HepG2 (cell line): Measurements from ENCODE around the gene TRIM7. TPM values are rescaled to one million over a fixed set of nuclear protein-coding genes. Genes with fewer than 3 reads are reported as not detected.
A peak's percentile ranks its signal among the peaks of the same experiment; 100 is the strongest.

Experiments
- AKNA ChIP-seq: sonication (generic); formaldehyde crosslinking; IDR thresholded peaks from 2 replicates; pipeline ENCODE4 v1.4.0; 2020; ENCODE audit warnings: missing genetic modification reagents, borderline replicate concordance
- HOXA9 ChIP-seq: sonication (generic); formaldehyde crosslinking; IDR thresholded peaks from 2 replicates; pipeline ENCODE4 v1.8.1; 2022; ENCODE audit warnings: missing genetic modification reagents, mild to moderate bottlenecking, moderate library complexity, borderline replicate concordance
- IKZF4 ChIP-seq: sonication (generic); formaldehyde crosslinking; IDR thresholded peaks from 2 replicates; pipeline ENCODE4 v1.5.1; 2020; ENCODE audit warnings: borderline replicate concordance, mild to moderate bottlenecking, low read depth, missing genetic modification reagents; ENCODE audit errors: not compliant biosample characterization
- KDM5A ChIP-seq: fragments of 200-600 bp; sonication (generic); IDR thresholded peaks from 2 replicates; pipeline ENCODE4 v1.7.0; 2018; ENCODE audit warnings: antibody characterized with exemption, mild to moderate bottlenecking, low read length, borderline replicate concordance
- SRSF4 ChIP-seq: fragments of 200-400 bp; formaldehyde crosslinking; IDR thresholded peaks from one replicate; pipeline ENCODE4 v1.6.1; 2018; ENCODE audit warnings: mild to moderate bottlenecking, low read depth, low read length, moderate library complexity; ENCODE audit not compliant: poor library complexity, severe bottlenecking
- TBP ChIP-seq: sonication (generic); formaldehyde crosslinking; IDR thresholded peaks from 2 replicates; pipeline ENCODE4 v1.5.0; 2020; ENCODE audit warnings: missing genetic modification reagents
- TEAD2 ChIP-seq: sonication (generic); formaldehyde crosslinking; IDR thresholded peaks from 2 replicates; pipeline ENCODE4 v1.9.0; 2021; ENCODE audit warnings: missing genetic modification reagents
- ZNF234 ChIP-seq: sonication (generic); formaldehyde crosslinking; conservative IDR thresholded peaks from 2 replicates; pipeline ENCODE4 v1.5.1; 2020; ENCODE audit warnings: mild to moderate bottlenecking, missing genetic modification reagents
- ZNF263 ChIP-seq: sonication (generic); formaldehyde crosslinking; IDR thresholded peaks from 2 replicates; pipeline ENCODE4 v1.4.0; 2020; ENCODE audit warnings: missing genetic modification reagents
- ZNF292 ChIP-seq: sonication (generic); formaldehyde crosslinking; IDR thresholded peaks from 2 replicates; pipeline ENCODE4 v1.8.1; 2022; ENCODE audit warnings: mild to moderate bottlenecking, low read depth, missing genetic modification reagents, borderline replicate concordance
- ZNF775 ChIP-seq: sonication (generic); formaldehyde crosslinking; IDR thresholded peaks from 2 replicates; pipeline ENCODE4 v1.4.0; 2020; ENCODE audit warnings: missing genetic modification reagents, mild to moderate bottlenecking, moderate library complexity, borderline replicate concordance
- polyA plus RNA-seq, 8 experiments: library from polyadenylated mRNA; depleted of rRNA in 3 of 8; stranded (reverse) in 7 of 8; unstranded in 1 of 8; fragments of >200 nt; fragmentation: Illumina TruSeq in 4 of 8; extraction: Trizol in 4 of 8; gene quantifications; 2 replicates each; pipeline versions ENCODE4 v1.2.1 to v1.2.3, GENCODE V29; 2011 to 2016; ENCODE audit warnings: low read depth in 4 of 8, missing spikeins in 1 of 8, mixed read lengths in 1 of 8; ENCODE audit not compliant: insufficient read depth in 1 of 8
- total RNA-seq, 5 experiments: library from RNA; depleted of rRNA; stranded (reverse); fragments of >200 nt; fragmentation: Illumina TruSeq; extraction: Trizol; gene quantifications; 2 replicates each; pipeline ENCODE4 v1.2.3, GENCODE V29; 2016; ENCODE audit warnings: low read depth in 1 of 5
- TF ChIP-seq, protein P1 (sequence below): sonication (generic); formaldehyde crosslinking; IDR thresholded peaks from 2 replicates; pipeline ENCODE4 v1.9.0; 2021; ENCODE audit warnings: mild to moderate bottlenecking, missing genetic modification reagents
- TF ChIP-seq, protein P2 (sequence below): sonication (generic); formaldehyde crosslinking; IDR thresholded peaks from 2 replicates; pipeline ENCODE4 v1.4.0; 2020; ENCODE audit warnings: mild to moderate bottlenecking, missing genetic modification reagents
- TF ChIP-seq, protein P3 (sequence below): sonication (generic); formaldehyde crosslinking; IDR thresholded peaks from 2 replicates; pipeline ENCODE4 v1.5.0; 2020; ENCODE audit warnings: mild to moderate bottlenecking, missing genetic modification reagents, borderline replicate concordance

Gene TRIM7
- total and polyA plus RNA-seq, 2 of the 13 experiments (the other 11 are each of a cell fraction or from before 2014, with no cell fraction given) = 0.13 TPM; not detected in 1

- TF ChIP-seq, protein P1, sequence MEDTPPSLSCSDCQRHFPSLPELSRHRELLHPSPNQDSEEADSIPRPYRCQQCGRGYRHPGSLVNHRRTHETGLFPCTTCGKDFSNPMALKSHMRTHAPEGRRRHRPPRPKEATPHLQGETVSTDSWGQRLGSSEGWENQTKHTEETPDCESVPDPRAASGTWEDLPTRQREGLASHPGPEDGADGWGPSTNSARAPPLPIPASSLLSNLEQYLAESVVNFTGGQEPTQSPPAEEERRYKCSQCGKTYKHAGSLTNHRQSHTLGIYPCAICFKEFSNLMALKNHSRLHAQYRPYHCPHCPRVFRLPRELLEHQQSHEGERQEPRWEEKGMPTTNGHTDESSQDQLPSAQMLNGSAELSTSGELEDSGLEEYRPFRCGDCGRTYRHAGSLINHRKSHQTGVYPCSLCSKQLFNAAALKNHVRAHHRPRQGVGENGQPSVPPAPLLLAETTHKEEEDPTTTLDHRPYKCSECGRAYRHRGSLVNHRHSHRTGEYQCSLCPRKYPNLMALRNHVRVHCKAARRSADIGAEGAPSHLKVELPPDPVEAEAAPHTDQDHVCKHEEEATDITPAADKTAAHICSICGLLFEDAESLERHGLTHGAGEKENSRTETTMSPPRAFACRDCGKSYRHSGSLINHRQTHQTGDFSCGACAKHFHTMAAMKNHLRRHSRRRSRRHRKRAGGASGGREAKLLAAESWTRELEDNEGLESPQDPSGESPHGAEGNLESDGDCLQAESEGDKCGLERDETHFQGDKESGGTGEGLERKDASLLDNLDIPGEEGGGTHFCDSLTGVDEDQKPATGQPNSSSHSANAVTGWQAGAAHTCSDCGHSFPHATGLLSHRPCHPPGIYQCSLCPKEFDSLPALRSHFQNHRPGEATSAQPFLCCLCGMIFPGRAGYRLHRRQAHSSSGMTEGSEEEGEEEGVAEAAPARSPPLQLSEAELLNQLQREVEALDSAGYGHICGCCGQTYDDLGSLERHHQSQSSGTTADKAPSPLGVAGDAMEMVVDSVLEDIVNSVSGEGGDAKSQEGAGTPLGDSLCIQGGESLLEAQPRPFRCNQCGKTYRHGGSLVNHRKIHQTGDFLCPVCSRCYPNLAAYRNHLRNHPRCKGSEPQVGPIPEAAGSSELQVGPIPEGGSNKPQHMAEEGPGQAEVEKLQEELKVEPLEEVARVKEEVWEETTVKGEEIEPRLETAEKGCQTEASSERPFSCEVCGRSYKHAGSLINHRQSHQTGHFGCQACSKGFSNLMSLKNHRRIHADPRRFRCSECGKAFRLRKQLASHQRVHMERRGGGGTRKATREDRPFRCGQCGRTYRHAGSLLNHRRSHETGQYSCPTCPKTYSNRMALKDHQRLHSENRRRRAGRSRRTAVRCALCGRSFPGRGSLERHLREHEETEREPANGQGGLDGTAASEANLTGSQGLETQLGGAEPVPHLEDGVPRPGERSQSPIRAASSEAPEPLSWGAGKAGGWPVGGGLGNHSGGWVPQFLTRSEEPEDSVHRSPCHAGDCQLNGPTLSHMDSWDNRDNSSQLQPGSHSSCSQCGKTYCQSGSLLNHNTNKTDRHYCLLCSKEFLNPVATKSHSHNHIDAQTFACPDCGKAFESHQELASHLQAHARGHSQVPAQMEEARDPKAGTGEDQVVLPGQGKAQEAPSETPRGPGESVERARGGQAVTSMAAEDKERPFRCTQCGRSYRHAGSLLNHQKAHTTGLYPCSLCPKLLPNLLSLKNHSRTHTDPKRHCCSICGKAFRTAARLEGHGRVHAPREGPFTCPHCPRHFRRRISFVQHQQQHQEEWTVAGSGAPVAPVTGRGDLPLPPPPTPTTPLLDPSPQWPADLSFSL (CRISPR knock-in tag) = no peak
- TF ChIP-seq TEAD2 (CRISPR knock-in tag) (no peak), ZNF292 (CRISPR knock-in tag) (no peak), ZNF234 (peak; percentile 62), ZNF263 (no peak), AKNA (CRISPR knock-in tag) (no peak), KDM5A (no peak), IKZF4 (no peak), ZNF775 (CRISPR knock-in tag) (no peak), TBP (CRISPR knock-in tag) (no peak), HOXA9 (CRISPR knock-in tag) (no peak), SRSF4 (no peak)
- TF ChIP-seq, protein P2, sequence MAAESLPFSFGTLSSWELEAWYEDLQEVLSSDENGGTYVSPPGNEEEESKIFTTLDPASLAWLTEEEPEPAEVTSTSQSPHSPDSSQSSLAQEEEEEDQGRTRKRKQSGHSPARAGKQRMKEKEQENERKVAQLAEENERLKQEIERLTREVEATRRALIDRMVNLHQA (CRISPR knock-in tag) = no peak
- TF ChIP-seq, protein P3, sequence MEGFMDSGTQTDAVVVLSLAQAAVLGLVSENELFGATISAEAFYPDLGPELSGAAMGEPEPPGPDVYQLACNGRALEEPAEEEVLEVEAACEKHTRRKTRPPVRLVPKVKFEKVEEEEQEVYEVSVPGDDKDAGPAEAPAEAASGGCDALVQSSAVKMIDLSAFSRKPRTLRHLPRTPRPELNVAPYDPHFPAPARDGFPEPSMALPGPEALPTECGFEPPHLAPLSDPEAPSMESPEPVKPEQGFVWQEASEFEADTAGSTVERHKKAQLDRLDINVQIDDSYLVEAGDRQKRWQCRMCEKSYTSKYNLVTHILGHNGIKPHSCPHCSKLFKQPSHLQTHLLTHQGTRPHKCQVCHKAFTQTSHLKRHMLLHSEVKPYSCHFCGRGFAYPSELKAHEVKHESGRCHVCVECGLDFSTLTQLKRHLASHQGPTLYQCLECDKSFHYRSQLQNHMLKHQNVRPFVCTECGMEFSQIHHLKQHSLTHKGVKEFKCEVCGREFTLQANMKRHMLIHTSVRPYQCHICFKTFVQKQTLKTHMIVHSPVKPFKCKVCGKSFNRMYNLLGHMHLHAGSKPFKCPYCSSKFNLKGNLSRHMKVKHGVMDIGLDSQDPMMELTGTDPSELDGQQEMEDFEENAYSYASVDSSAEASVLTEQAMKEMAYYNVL = no peak
Observed at GRCh38 chr5:181246276-181247049, 41.5 kb upstream of the TRIM7 start (continued).
